Breast epithelium (tissue), 4 donors: ENCODE measurements around the gene RFC4. TPM values are rescaled to one million over a fixed set of nuclear protein-coding genes. Genes with fewer than 3 reads are reported as not detected.

Experiments
- DNase-seq, 2 donors: peaks; one replicate each; pipeline ENCODE4 v3.0.0-alpha.2; 2019; ENCODE audit warnings: low spot score in 2 of 2
- H3K27ac ChIP-seq, 2 donors: fragments of 200-600 bp; sonication (generic) in 1 of 2; one replicate each; pipeline ENCODE4 v1.5.1; 2016 to 2019; ENCODE audit warnings: mild to moderate bottlenecking in 1 of 2
- H3K27me3 ChIP-seq, 2 donors: fragments of 200-600 bp; sonication (generic) in 1 of 2; one replicate each; pipeline versions ENCODE4 v1.5.1 to v1.6.0; 2017 to 2019; ENCODE audit warnings: control low read depth in 1 of 2, mild to moderate bottlenecking in 1 of 2
- H3K36me3 ChIP-seq: fragments of 200-600 bp; one replicate; pipeline ENCODE4 v1.5.1; 2019
- H3K4me1 ChIP-seq, 2 donors: fragments of 200-600 bp; sonication (generic); one replicate each; pipeline ENCODE4 v1.5.1; 2016 to 2019; ENCODE audit warnings: control low read depth in 1 of 2
- H3K4me3 ChIP-seq, 3 donors: fragments of 200-600 bp; sonication (generic); 1 replicate in 2 of 3; 2 replicates in 1 of 3; pipeline ENCODE4 v1.5.1; 2016 to 2019; ENCODE audit warnings: mild to moderate bottlenecking in 3 of 3, moderate library complexity in 2 of 3
- H3K9me3 ChIP-seq, 2 donors: fragments of 200-600 bp; sonication (generic) in 1 of 2; one replicate each; pipeline ENCODE4 v1.5.1; 2016 to 2019; ENCODE audit warnings: control low read depth in 1 of 2
- CTCF ChIP-seq, 3 donors: fragments of 450-650 bp; IDR thresholded peaks; one replicate each; pipeline ENCODE4 v1.5.1; 2016 to 2017; ENCODE audit warnings: antibody characterized with exemption in 3 of 3, mild to moderate bottlenecking in 3 of 3, moderate library complexity in 3 of 3
- POLR2A ChIP-seq: fragments of 450-650 bp; IDR thresholded peaks from one replicate; pipeline ENCODE4 v1.6.1; 2016; ENCODE audit warnings: antibody characterized with exemption, mild to moderate bottlenecking, moderate library complexity
- POLR2AphosphoS5 ChIP-seq, 3 donors: sonication (generic); formaldehyde crosslinking; IDR thresholded peaks; one replicate each; pipeline ENCODE4 v1.6.1; 2017; ENCODE audit warnings: antibody characterized with exemption in 3 of 3
- intact Hi-C: fragments of 100-400 bp; cut with DNase I; formaldehyde crosslinking; loops from one replicate; pipeline ENCODE4 v1.15.1; 2023; ENCODE audit warnings: low total_unique reads
- total RNA-seq, 3 donors: library from RNA; depleted of rRNA; stranded (reverse); fragments of >200 nt; gene quantifications; one replicate each; pipeline ENCODE4 v1.1.0, GENCODE V29; 2016

RFC4 gene
- total RNA-seq, 3 donors from 2014 or later = 8.5 to 14.5 (median 10.8) TPM

GRCh38 chr3:186760897-186761447 is 45.3 kb downstream of the RFC4 start:
- intact Hi-C loops = no loop called here
- Histone ChIP-seq H3K27me3 (no peaks in the 10 kb centered on the region), H3K4me3 (no peak overlapping the region), H3K27ac (no peak overlapping the region), H3K4me1 (no peaks in the 10 kb centered on the region), H3K36me3 (no peaks in the 10 kb centered on the region), H3K9me3 (no peaks in the 10 kb centered on the region)
- TF ChIP-seq POLR2A = no peak
- no peak for TF ChIP-seq CTCF (IDR thresholded peaks at IDR 0.05)
- TF ChIP-seq POLR2AphosphoS5 (IDR thresholded peaks at IDR 0.05) = no peak
- DNase-seq = no peak

GRCh38 chr3:186760141-186760833 is 46.0 kb downstream of the RFC4 start:
- intact Hi-C loops = no loop called here
- DNase-seq = no peak

GRCh38 chr3:186759231-186759930 is 46.9 kb downstream of the RFC4 start:
- H3K9me3 ChIP-seq = no peaks in the 10 kb centered on the region
- H3K4me1 ChIP-seq = no peaks in the 10 kb centered on the region
- no peak overlapping the region for H3K27ac ChIP-seq
- no peak for DNase-seq
- intact Hi-C loops = no loop called here
- H3K27me3 ChIP-seq = no peaks in the 10 kb centered on the region
- H3K4me3 ChIP-seq = no peak overlapping the region
- no peaks in the 10 kb centered on the region for H3K36me3 ChIP-seq
- TF ChIP-seq POLR2A (no peak), CTCF (IDR thresholded peaks at IDR 0.05) (no peak), POLR2AphosphoS5 (IDR thresholded peaks at IDR 0.05) (no peak)

More at GRCh38 chr3:186760141-186760833, 46.0 kb downstream of the RFC4 start:
- no peak for TF ChIP-seq CTCF (IDR thresholded peaks at IDR 0.05)
- no peak for TF ChIP-seq POLR2A
- H3K4me3 ChIP-seq = no peak overlapping the region
- no peaks in the 10 kb centered on the region for H3K4me1 ChIP-seq
- H3K27me3 ChIP-seq = no peaks in the 10 kb centered on the region
- no peak overlapping the region for H3K27ac ChIP-seq
- H3K36me3 ChIP-seq = no peaks in the 10 kb centered on the region
- no peaks in the 10 kb centered on the region for H3K9me3 ChIP-seq

GRCh38 chr3:186757686-186758220 is 48.5 kb downstream of the RFC4 start:
- DNase-seq = no peak
- intact Hi-C loops = no loop called here
- TF ChIP-seq POLR2A (no peak), CTCF (IDR thresholded peaks at IDR 0.05) (no peak), POLR2AphosphoS5 (IDR thresholded peaks at IDR 0.05) (no peak)
- H3K27me3 ChIP-seq = no peaks in the 10 kb centered on the region
- no peaks in the 10 kb centered on the region for H3K36me3 ChIP-seq
- no peaks in the 10 kb centered on the region for H3K4me1 ChIP-seq
- H3K9me3 ChIP-seq = no peaks in the 10 kb centered on the region
- no peak overlapping the region for H3K4me3 ChIP-seq
- no peak overlapping the region for H3K27ac ChIP-seq

- intact Hi-C loops = no loop called here
- H3K36me3 ChIP-seq = no peaks in the 10 kb centered on the region
- H3K4me1 ChIP-seq = no peaks in the 10 kb centered on the region
- no peak for DNase-seq
- no peak overlapping the region for H3K4me3 ChIP-seq
- H3K27me3 ChIP-seq = no peaks in the 10 kb centered on the region
- TF ChIP-seq POLR2A (no peak), POLR2AphosphoS5 (IDR thresholded peaks at IDR 0.05) (no peak), CTCF (IDR thresholded peaks at IDR 0.05) (no peak)
- H3K9me3 ChIP-seq = no peaks in the 10 kb centered on the region
- no peak overlapping the region for H3K27ac ChIP-seq
Measured at GRCh38 chr3:186757214-186757613, 49.1 kb downstream of the RFC4 start.
